ENCODE results near the gene CHCHD3.

Gene CHCHD3

GRCh38 chr7:132857703-132858102 lies 224.2 kb downstream of the CHCHD3 start:
- DNase-seq, result no peak

- DNase-seq, result no peak
These were observed 224.9 kb downstream of the CHCHD3 start for GRCh38 chr7:132857031-132857430.

- DNase-seq, result no peak
These were observed 225.5 kb downstream of the CHCHD3 start for GRCh38 chr7:132856416-132856815.

DNA sequence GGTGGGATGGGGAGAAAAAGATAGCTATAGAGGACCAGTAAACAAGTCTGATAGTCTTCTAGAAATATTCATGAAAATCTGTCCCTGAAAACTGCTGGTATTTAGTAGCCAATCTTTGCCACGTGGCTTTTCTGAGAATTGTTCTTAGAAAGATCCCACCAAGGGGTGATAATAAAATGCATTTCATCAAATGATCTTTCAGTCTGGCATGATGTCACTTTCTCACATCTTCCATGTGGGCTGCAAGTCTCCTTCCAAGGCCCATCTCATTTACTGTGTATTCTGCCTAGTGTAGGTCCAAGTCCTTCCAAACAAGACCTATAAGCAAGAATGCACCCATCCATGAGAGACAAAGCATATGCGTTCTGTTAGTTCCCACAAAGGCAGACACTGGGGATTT lies 226.0 kb downstream of the CHCHD3 start:
- DNase-seq, result no peak

DNA sequence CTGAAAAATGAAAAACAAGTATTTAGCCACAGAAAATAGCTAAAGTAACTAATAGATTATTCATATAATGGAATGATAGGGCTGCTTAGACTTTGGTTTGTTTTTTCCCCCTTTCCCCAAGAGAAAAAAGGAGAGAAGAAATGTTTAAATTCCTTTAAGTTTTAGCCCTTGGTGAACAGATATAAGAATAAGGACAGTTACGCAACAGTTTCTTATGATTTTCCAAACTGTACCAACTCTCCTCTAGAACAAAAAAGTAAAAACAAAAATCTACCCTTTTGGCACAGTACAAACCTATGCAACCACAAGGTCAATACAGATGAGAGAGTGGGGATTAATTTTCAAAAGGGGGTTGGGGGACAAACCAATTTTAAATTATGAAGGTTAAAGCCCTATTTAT lies 227.7 kb downstream of the CHCHD3 start:
- no peak for DNase-seq

DNA sequence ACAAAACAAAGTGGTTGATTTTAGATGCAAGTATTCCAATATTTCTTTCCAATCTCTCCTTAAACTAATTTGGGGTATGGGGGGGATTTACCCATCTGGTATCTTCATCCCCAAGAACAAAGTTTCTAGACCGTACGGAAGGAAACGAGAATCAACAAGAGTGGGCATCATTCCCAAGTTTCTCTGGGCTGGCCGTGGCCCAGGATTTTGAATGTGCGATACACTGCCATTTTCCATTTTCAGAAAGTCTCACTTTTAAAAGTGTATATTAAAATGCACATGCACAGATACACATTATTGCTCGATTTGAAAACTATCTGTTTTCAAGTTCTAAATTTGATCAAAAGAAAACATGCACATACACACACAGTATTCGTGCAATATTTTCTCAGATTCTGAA lies 234.5 kb downstream of the CHCHD3 start:
- DNase-seq, result no peak

- DNase-seq, result no peak
These were observed 235.8 kb downstream of the CHCHD3 start for GRCh38 chr7:132846086-132846485.

- no peak for DNase-seq
These were observed 239.4 kb downstream of the CHCHD3 start for GRCh38 chr7:132842478-132842877.

- DNase-seq, result no peak
These were observed 241.7 kb downstream of the CHCHD3 start for GRCh38 chr7:132840199-132840598.

DNA sequence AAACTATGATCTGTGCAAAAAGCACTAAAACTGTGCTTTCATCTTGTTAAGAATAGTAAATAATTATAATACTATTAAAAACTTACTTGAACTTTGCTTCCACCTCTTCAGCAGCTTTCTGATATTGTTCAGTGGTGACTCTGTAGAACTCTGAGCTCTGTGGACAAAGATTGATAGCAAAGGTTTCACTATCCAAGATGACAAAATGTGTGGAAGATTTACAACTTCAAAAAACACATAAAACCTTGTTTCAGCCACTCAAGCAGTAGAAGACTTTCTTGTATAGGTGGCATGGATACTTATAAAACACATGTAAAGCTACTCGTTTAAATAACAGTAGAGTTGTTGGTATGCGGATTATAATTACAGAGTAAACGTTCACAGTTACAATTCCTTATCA lies 243.6 kb downstream of the CHCHD3 start:
- DNase-seq, result no peak

DNA sequence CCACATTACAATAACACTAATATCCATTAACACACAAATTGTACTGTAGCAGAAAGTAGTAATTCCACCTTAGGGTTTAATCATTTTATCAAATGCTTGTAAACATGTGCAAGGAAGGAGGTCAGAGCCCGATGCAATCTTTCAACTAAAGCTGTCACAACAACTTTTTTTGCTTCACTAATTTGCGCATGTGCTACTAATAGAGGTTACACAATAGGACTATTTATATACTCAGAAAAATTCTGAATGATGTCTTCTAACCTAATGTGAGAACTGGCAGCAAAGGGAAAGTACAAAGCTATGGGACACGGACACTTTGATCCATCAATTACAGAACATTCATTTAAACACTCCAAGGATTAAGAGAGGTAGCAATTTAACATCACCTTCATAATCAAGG lies 244.4 kb downstream of the CHCHD3 start:
- DNase-seq, result no peak

DNA sequence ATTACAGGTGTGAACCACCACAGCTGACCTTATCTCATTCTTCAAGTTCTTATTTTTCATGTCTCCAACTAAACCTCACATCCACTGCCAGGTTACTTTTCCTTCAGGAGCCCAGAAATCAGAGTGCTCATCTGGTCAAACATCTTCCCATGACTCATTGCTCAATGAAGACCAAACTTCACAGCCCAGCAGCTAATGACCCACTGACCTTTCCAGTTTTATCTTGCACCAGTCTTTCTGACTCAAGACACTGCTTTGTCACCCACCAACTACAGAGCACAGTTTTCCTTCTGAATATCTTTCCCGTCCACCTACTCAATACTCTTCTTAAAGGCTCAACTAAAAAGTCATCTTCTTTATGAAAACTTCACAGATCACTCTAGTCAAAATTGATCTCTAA lies 245.1 kb downstream of the CHCHD3 start:
- DNase-seq, result no peak

GRCh38 chr7:132830941-132831340 lies 250.9 kb downstream of the CHCHD3 start:
- no peak for DNase-seq

DNA sequence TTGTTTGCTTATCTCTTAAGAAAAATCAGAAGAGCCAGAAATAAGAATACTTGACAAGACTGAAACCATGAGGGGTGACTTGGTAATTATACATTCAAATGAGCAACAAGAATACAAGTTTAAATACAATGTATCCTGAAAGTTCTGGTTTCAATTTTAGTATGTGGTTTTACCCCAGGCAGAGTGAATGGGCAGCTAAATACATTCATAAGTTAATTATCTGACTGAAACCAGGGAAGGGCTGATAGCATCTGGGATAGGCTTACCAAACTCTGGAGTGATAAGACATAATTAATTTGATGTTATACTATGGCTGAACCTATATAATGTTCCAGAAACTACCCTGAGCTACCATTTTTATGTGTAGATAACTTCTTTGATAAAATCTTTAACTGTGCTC lies 253.4 kb downstream of the CHCHD3 start:
- DNase-seq, result no peak

DNA sequence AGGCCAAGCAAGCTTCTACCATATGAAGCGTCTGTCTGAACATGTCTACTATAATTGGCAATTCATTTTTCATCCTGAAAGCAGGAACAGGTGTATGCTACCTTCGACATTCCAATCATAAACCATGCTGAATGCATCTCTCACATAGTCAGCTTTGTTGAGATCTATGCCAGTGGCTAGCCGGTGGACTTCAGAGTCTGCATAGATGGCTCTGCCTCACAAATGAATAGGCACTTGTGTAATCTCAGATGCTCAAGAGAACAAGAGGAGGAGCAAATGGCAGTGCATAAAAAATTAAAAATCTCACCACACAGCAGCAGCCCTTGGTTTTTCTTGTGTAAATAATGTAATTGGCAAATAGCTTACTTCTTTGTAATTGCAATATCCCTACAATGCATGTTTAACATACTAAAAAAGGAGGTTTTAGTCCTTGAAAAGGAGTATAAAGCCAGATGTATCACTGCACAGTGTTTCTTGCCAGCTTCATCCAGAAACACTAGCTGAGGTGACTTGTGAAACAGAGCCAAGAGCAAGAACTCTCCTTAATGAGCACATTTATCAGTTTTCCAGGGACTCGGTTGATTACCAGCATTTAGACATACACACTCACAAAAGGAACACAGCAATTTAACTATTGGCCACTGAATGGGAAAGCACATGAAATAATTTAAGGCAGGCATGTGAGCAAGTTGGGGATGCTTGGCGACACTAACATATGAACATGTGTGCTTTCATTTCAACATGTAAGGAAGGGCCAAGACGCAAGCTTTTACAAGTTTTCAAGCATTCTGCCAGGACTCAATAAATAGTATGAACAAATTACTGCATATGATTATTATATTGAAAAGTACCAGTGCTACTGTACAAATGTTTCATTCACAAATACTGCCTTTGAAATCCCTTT lies 255.7 kb downstream of the CHCHD3 start:
- DNase-seq, result no peak

DNA sequence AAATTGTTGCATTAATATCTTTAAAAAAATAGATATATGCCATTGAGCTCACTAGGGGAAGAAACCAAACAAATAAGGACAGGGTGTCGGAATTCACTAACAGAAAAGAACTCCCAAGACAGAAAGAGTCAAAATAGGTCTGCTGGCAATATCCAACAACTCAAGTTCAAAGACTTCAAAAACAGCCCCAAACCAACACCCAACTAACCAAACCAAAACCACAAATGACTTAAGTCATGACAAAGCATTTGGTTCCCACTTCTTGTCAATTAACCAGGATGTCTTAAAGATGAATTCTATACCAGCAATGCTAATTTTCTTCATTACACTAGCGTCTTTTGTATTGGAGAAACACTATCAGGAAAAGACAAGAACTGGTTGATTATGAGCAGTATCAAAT lies 256.7 kb downstream of the CHCHD3 start:
- no peak for DNase-seq

- DNase-seq, result no peak
These were observed 262.2 kb downstream of the CHCHD3 start for GRCh38 chr7:132819648-132820047.

- no peak for DNase-seq
These were observed 263.9 kb downstream of the CHCHD3 start for GRCh38 chr7:132817949-132818348.

- no peak for DNase-seq
These were observed 266.1 kb downstream of the CHCHD3 start for GRCh38 chr7:132815696-132816311.

- no peak for DNase-seq
These were observed 266.8 kb downstream of the CHCHD3 start for GRCh38 chr7:132815130-132815529.

GRCh38 chr7:132810561-132810960 lies 271.3 kb downstream of the CHCHD3 start:
- DNase-seq, result no peak

DNA sequence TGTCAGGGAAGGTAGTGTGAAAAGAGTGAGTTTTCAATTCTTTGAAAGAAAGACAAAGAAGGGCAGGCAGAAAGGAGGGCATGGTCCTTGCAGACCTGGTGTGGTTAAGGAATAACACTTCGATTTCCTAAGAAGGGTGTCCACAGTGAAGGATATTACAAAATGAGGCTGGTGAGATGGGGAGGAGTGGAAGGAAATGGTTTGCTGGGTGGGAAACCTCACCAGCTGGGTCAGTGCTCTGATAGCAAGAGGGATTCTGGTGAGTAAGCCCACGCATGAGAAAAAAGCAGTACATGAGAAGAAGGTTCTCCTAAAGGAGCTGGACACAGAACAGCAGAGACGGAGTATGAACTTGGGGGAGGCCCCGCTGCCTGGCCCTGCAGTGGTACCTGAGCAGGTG lies 275.1 kb downstream of the CHCHD3 start:
- DNase-seq, result no peak

- DNase-seq, result no peak
These were observed 276.1 kb downstream of the CHCHD3 start for GRCh38 chr7:132805766-132806165.

- DNase-seq, result no peak
These were observed 276.9 kb downstream of the CHCHD3 start for GRCh38 chr7:132804849-132805485.

Measured in NCI-H2081 treated with DMSO at 0.1 percent for 48 hours (cell line).